Endothelial cell of umbilical vein (primary cell): ENCODE measurements around the gene PLG.
"Not testable (repeated sequence)": the region's sequence is repeated elsewhere in the genome, so short reads cannot be mapped to it uniquely, and the experiment has no call there.

Experiments used
- EZH2 ChIP-seq: IDR thresholded peaks from 2 replicates; pipeline ENCODE4 v1.6.1; 2012; ENCODE audit warnings: borderline replicate concordance, low read depth, mild to moderate bottlenecking, moderate library complexity, low read length, inconsistent platforms; ENCODE audit not compliant: severe bottlenecking
- FOS ChIP-seq: IDR thresholded peaks from 2 replicates; pipeline ENCODE4 v1.6.1; 2011; ENCODE audit warnings: mild to moderate bottlenecking, low read length, moderate library complexity, borderline replicate concordance; ENCODE audit not compliant: insufficient read depth
- GATA2 ChIP-seq: IDR thresholded peaks from 2 replicates; pipeline ENCODE4 v1.7.0; 2011; ENCODE audit warnings: low read depth, mild to moderate bottlenecking, moderate library complexity, mixed read lengths, low read length; ENCODE audit not compliant: insufficient read length, insufficient read depth
- JUN ChIP-seq: IDR thresholded peaks from 2 replicates; pipeline ENCODE4 v1.6.1; 2011; ENCODE audit warnings: borderline replicate concordance, low read depth; ENCODE audit not compliant: insufficient read length, insufficient read depth
- POLR2A ChIP-seq: IDR thresholded peaks from 2 replicates; pipeline ENCODE4 v1.6.1; 2012; ENCODE audit warnings: low read depth, mild to moderate bottlenecking, control low read depth, low read length
- POLR2AphosphoS5 ChIP-seq: IDR thresholded peaks from 2 replicates; pipeline ENCODE4 v1.6.1; 2012; ENCODE audit warnings: low read depth, mild to moderate bottlenecking, control low read depth, low read length, moderate library complexity; ENCODE audit not compliant: insufficient read depth
- TF ChIP-seq, protein P1 (sequence below), 2 donors: IDR thresholded peaks; 1 replicate in 1 of 2; 2 replicates in 1 of 2; pipeline ENCODE4 v1.5.1; 2011; ENCODE audit warnings: low read length in 2 of 2, mild to moderate bottlenecking in 2 of 2, moderate library complexity in 2 of 2, control low read depth in 1 of 2, inconsistent platforms in 1 of 2, low read depth in 1 of 2; ENCODE audit not compliant: insufficient read depth in 1 of 2; ENCODE audit errors: extremely low read depth in 1 of 2
- TF ChIP-seq, protein P2 (sequence below): IDR thresholded peaks from 2 replicates; pipeline ENCODE4 v1.6.1; 2011; ENCODE audit not compliant: insufficient read depth, insufficient read length

DNA sequence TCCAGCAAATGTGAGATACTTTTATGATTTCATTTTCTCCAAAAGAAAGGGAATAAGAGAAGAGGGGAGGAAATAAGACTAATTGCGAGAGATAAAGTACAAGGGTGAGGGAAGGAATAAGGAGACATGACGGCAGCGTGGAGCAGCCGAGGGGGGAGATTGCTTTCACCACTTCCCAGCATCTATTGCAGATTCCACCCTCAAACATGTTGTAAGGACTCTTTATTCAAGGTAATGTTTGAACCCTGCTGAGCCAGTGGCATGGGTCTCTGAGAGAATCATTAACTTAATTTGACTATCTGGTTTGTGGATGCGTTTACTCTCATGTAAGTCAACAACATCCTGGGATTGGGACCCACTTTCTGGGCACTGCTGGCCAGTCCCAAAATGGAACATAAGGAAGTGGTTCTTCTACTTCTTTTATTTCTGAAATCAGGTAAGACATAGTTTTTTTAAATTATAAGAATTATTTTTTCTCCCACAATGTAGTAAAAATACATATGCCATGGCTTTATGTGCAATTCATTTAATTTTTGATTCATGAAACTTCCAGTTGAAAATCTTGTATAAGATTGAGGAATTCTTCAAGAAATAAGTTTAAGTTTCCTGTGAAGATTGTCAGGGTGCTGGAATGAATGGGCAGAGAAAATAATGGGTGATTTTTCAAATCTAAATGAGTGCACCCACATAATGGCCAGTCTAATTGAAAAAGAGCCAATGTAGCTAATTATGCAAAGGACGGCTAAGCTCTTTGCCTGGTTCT lies at the start of gene PLG:
- not testable (repeated sequence) for TF ChIP-seq EZH2, POLR2A, GATA2, POLR2AphosphoS5, FOS, JUN
- TF ChIP-seq, protein P1, sequence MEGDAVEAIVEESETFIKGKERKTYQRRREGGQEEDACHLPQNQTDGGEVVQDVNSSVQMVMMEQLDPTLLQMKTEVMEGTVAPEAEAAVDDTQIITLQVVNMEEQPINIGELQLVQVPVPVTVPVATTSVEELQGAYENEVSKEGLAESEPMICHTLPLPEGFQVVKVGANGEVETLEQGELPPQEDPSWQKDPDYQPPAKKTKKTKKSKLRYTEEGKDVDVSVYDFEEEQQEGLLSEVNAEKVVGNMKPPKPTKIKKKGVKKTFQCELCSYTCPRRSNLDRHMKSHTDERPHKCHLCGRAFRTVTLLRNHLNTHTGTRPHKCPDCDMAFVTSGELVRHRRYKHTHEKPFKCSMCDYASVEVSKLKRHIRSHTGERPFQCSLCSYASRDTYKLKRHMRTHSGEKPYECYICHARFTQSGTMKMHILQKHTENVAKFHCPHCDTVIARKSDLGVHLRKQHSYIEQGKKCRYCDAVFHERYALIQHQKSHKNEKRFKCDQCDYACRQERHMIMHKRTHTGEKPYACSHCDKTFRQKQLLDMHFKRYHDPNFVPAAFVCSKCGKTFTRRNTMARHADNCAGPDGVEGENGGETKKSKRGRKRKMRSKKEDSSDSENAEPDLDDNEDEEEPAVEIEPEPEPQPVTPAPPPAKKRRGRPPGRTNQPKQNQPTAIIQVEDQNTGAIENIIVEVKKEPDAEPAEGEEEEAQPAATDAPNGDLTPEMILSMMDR (IDR thresholded peaks at IDR 0.05; ENCODE audit: extremely low read depth in 1 of 2, insufficient read depth in 1 of 2, low read depth in 1 of 2, low read length in 2 of 2): not testable (repeated sequence)
- TF ChIP-seq, protein P2, sequence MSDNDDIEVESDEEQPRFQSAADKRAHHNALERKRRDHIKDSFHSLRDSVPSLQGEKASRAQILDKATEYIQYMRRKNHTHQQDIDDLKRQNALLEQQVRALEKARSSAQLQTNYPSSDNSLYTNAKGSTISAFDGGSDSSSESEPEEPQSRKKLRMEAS: not testable (repeated sequence)
